Effector memory CD4-positive, alpha-beta T cell (primary cell): ENCODE measurements around the gene C20orf144.

Experiments used
- DNase-seq, 3 donors: peaks; one replicate each; pipeline ENCODE4 v3.0.0-alpha.2; 2020
- H3K27ac ChIP-seq: 2 replicates; pipeline ENCODE4 v1.7.0; 2013; ENCODE audit warnings: mild to moderate bottlenecking, low read length, moderate library complexity; ENCODE audit not compliant: insufficient read depth, poor library complexity, severe bottlenecking
- H3K27me3 ChIP-seq: replicated peaks from 2 replicates; pipeline ENCODE4 v1.7.0; 2013; ENCODE audit warnings: mild to moderate bottlenecking, low read length; ENCODE audit not compliant: insufficient read depth, control insufficient read depth, poor library complexity, severe bottlenecking
- H3K36me3 ChIP-seq: 2 replicates; pipeline ENCODE4 v1.7.0; 2013; ENCODE audit warnings: mild to moderate bottlenecking, low read length, moderate library complexity; ENCODE audit not compliant: control insufficient read depth, insufficient read depth
- H3K4me1 ChIP-seq: 2 replicates; pipeline ENCODE4 v1.7.0; 2013; ENCODE audit warnings: low read length, mild to moderate bottlenecking; ENCODE audit not compliant: control insufficient read depth, insufficient read depth, poor library complexity, severe bottlenecking
- H3K4me3 ChIP-seq: 2 replicates; pipeline ENCODE4 v1.7.0; 2013; ENCODE audit warnings: low read length, low read depth, mild to moderate bottlenecking; ENCODE audit not compliant: insufficient read depth, poor library complexity, severe bottlenecking
- H3K9me3 ChIP-seq: 2 replicates; pipeline ENCODE4 v1.7.0; 2013; ENCODE audit warnings: mild to moderate bottlenecking, low read length, moderate library complexity; ENCODE audit not compliant: control insufficient read depth

C20orf144 gene

DNA sequence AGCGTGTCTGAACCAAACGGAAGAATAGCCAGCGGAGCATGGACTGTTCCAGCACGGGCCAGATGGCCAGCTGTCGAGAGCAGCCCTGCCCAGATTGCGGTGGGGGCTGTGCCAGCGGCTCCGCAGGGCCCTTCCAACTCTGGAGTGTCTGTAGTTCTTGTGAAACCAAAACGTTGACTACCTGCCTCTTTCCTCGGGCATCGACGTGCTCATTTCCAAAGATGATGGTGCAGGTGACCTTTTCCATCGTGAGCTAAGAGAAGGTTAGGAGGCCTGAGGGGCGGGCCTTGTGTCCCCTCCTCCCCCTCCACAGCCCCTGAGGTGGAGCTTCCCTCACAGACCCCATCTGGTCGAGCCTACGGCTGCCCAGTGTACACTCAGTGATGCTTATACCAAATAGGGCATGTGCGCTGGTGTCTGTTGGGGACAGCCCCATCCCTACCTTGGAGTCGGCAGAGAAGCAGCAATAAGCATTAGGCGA is 12.9 kb upstream of the C20orf144 start:
- H3K4me3 ChIP-seq = no peak overlapping the region
- no peaks in the 10 kb centered on the region for H3K4me1 ChIP-seq
- DNase-seq = no peak
- peaks cover 14% of the 10 kb centered on the region for H3K36me3 ChIP-seq
- no peaks in the 10 kb centered on the region for H3K27me3 ChIP-seq
- H3K9me3 ChIP-seq = no peaks in the 10 kb centered on the region
- no peak overlapping the region for H3K27ac ChIP-seq

DNA sequence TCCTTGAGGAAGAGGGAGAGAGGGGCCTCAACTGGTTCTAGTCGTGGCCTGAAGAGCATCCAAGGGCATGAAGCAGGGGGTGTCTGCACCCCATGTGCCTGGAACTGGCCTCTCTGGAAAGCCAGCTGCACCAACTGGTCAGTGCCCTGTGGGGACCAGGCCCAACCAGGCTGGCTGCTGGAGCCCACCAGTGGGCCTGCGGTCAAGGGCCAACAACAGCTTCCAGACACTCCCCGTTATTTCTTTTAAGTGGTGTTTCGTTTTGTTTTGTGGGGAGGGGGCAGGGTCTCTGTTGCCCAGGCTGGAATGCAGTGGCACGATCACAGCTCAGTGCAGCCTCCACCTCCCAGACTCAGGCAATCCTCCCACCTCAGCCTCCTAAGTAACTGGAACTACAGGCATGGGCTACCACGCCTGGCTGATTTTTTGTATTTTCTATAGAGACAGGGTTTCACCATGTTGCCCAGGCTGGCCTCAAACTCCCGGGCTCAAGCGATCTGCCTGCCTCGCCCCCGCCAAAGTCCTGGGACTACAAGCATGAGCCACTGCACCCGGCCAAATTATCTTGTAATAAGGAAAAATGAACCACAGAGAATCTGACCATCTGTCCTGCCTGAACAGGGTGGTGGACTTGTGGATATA is 11.9 kb upstream of the C20orf144 start:
- DNase-seq = no peak
- H3K36me3 ChIP-seq = peaks cover 4% of the 10 kb centered on the region
- H3K27ac ChIP-seq = no peak overlapping the region
- H3K4me3 ChIP-seq = no peak overlapping the region
- H3K4me1 ChIP-seq = no peaks in the 10 kb centered on the region
- H3K27me3 ChIP-seq = no peaks in the 10 kb centered on the region
- no peaks in the 10 kb centered on the region for H3K9me3 ChIP-seq

DNA sequence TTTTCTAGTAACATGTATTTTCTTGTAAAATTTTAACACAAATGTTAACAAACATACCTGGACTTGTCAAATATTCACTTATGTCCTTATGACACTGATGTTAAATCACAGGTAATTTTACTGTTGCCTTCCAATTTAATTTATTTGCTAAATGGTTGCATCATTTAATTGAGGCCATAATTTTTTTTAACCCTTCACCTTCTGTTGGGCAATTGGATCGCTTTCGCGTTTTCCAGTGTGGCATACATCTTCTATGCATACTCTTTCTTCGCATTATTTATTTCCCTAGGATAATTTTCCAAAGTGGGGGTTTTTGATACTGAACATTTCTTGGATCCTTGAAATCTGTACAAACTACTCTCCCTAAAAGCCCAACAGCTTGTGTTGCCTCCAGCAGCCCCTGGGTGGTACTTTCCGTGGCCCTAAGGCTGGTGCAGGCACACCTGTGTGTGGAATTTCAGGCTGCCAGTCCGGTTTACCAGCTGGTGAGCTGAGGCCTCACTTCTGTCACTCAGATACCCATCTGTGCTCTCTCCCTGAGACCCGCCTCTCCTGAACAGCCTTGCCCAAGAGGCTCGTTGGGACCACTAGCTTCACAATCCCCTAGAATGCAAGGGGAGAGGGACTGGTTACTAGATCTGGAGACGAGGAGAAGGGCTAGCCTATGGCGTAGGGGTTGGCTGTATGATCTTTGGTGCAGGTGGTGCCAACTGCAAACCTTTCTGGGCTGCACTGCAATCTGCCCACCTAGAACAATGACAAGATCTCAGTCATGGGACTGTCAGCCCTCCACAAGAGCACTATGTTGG is 11.2 kb upstream of the C20orf144 start:
- Histone ChIP-seq H3K9me3 (no peaks in the 10 kb centered on the region), H3K27ac (no peak overlapping the region), H3K4me3 (no peak overlapping the region), H3K27me3 (no peaks in the 10 kb centered on the region), H3K4me1 (no peaks in the 10 kb centered on the region), H3K36me3 (no peaks in the 10 kb centered on the region)
- no peak for DNase-seq

DNA sequence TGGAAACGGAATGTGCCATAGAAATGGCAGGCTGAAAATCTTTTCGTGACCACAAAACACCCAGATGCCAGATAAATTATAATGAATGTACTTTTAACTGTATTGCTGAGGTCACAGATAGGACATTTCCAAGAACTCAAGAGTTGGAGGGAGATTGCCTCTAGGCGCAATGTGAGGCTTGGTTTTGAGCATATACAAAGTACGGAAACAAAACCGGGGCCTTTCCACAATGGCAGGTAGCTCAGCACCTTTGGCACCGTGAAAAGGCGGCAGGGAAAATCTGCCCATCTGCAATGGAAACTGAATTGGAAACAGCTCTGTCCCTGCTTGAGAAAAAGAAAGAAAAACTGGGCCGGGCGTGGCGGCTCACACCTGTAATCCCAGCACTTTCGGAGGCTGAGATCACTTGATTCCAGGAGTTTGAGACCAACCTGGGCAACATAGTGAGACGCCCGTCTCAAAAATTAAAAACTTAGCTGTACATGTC is 10.5 kb upstream of the C20orf144 start:
- Histone ChIP-seq H3K4me3 (no peak overlapping the region), H3K9me3 (no peaks in the 10 kb centered on the region), H3K4me1 (no peaks in the 10 kb centered on the region), H3K27ac (no peak overlapping the region), H3K27me3 (no peaks in the 10 kb centered on the region), H3K36me3 (no peaks in the 10 kb centered on the region)
- DNase-seq = no peak

DNA sequence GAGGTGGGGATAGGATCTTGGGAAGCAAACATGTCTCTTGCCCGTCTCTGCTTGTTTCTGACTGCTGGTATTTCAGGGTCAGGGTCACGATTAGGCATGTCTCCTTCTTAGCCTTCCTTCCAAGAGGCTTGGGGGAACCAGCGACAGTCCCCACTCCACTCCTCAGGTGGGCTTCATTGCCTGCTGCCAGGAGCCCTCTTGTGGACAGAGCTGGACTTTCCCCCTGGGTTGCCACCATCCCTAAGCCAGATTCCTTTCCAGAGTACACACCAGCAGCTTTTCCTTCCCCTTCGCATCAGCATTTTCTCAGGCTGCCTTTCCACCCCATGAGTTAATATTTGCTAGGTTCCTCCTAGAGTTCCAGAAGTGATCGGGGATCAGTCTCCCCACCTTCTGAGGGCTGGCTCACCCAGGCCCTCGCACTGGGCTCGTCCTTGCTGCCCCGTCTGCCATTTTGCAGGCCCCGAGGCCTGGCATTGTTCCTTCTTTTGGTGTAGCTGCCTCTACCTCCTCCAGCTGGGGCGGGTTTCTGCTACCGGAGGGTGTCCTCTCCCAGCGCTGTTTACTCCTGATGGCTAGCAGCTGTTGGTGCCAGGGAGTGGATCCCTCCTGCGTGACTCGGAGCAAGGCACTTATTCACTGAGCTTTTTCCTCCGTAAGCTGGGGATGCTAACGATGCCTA is 8.8 kb upstream of the C20orf144 start:
- no peaks in the 10 kb centered on the region for H3K4me1 ChIP-seq
- no peak overlapping the region for H3K4me3 ChIP-seq
- no peaks in the 10 kb centered on the region for H3K36me3 ChIP-seq
- no peak overlapping the region for H3K27ac ChIP-seq
- no peaks in the 10 kb centered on the region for H3K27me3 ChIP-seq
- no peak for DNase-seq
- no peaks in the 10 kb centered on the region for H3K9me3 ChIP-seq

DNA sequence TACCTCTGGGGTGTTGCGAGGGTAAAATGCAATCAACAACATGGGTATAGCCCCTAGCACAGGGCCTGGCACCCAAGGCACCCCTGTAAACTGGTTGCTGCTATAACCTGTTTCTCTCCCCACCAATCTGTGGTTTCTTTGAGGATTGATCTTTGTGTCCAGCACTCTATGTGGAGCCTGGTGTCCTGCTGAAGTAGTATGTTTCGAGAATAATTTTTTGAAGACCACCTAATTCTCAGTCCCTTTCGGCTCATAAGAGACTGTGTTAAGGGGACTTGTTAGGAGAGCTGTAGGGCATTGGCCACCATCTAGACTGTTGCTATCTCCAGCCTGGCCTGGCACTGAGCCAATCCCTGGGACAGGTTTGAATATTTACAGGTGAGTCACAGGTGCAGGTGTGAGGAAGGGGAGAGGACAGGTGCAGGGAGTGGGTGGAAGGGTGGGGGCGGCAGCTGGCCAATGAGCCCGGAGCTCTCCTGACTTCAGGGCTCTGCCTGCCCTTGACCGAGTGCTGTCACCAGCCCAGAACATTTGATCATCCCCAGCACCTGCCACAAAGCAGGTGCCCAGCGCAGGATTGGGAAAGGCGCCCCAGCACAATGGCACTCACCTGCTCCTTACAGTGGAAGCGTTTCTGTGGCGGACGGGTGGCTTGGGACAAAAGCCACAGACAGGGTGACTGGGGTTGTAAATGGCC is 8.1 kb upstream of the C20orf144 start:
- H3K9me3 ChIP-seq = no peaks in the 10 kb centered on the region
- H3K27me3 ChIP-seq = no peaks in the 10 kb centered on the region
- H3K4me1 ChIP-seq = no peaks in the 10 kb centered on the region
- H3K36me3 ChIP-seq = no peaks in the 10 kb centered on the region
- H3K4me3 ChIP-seq = no peak overlapping the region
- DNase-seq = no peak
- H3K27ac ChIP-seq = no peak overlapping the region

DNA sequence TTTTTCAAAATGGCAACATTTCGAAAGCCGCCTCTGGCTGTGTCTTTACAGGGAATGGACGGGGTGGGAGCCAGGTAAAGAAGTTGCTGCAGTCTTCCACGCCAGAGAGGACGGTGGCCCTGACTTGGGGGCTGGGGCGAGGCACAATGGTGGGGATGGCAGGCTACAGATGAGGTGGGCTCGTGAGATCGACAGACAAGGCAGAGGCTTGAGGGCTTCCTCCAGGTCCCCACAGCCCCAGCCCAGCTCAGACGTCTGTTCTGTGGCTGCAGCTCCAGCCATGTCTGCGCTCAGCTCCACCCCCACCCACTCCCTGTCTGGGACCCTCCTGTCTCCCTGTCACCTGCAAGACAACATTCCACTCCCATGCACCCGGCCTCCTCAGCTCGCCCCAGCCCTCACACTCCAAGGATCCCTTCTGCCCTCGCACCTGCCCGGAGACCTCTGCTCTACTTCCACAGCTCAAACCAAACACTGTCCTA is 7.4 kb upstream of the C20orf144 start:
- Histone ChIP-seq H3K27me3 (no peaks in the 10 kb centered on the region), H3K9me3 (no peaks in the 10 kb centered on the region), H3K4me3 (no peak overlapping the region), H3K27ac (no peak overlapping the region), H3K4me1 (no peaks in the 10 kb centered on the region), H3K36me3 (no peaks in the 10 kb centered on the region)
- no peak for DNase-seq

DNA sequence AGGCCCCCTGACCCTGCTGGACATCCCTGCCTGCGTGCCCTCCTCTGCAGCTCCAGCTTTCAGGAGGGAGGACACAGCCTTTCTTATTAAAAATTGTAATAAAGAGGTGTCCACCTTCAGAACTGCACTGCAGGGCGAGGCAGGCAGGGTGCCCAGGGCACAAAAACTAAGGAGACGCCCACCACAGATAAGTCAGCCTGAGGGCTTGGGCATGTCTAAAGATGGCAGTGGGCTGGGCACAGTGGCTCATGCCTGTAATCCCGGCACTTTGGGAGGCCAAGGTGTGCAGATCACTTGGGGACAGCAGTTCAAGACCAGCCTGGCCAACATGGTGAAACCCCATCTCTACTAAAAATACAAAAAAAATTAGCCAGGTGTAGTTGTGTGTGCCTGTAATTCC is 7.0 kb upstream of the C20orf144 start:
- Histone ChIP-seq H3K9me3 (no peaks in the 10 kb centered on the region), H3K27ac (no peak overlapping the region), H3K4me1 (no peaks in the 10 kb centered on the region), H3K27me3 (no peaks in the 10 kb centered on the region), H3K4me3 (no peak overlapping the region), H3K36me3 (no peaks in the 10 kb centered on the region)
- DNase-seq = no peak

DNA sequence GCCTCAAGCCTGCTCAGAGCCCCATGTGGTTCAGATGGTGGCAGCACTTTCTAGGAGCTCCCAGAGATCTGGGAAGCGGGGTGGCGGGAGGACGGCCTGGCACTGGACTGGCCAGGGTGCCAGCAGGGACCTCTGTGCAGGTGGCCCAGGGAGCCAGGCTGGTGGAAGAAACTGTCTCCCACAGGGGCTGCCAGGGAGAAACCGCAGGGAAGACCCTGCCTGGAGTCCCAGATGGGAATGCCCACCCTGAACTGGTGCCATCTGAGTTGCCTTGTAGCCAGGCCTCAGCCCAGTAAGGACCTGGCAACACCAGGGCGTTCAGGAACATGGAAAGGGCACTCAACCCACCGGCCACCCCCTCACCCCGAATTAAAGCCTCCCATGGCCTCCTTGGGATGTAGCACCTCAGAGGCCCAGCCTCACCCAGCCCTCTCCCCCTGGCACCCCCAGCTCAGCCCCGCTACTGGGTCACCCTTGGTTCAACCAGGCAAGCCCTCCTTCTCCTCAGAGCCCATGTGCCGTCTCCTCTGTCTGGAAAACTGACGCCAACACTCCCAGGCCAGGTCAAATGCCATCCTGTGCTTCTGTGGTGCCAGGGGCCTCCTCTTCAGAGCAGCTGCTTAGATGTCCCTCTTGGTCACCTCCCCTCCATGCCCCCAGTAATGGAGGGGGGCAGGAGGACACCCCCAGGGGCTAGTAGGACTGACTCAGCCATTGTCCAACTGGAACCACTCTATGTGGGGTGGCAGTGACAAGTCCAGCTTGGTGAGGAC is 5.9 kb upstream of the C20orf144 start:
- Histone ChIP-seq H3K27me3 (no peaks in the 10 kb centered on the region), H3K36me3 (no peaks in the 10 kb centered on the region)
- DNase-seq = no peak

More for the DNA sequence above, 5.9 kb upstream of the C20orf144 start:
- H3K4me1 ChIP-seq = no peaks in the 10 kb centered on the region
- no peak overlapping the region for H3K27ac ChIP-seq
- no peaks in the 10 kb centered on the region for H3K9me3 ChIP-seq
- H3K4me3 ChIP-seq = no peak overlapping the region
